ENCODE measurements around the gene SERPINB1.

The SERPINB1 gene

DNA sequence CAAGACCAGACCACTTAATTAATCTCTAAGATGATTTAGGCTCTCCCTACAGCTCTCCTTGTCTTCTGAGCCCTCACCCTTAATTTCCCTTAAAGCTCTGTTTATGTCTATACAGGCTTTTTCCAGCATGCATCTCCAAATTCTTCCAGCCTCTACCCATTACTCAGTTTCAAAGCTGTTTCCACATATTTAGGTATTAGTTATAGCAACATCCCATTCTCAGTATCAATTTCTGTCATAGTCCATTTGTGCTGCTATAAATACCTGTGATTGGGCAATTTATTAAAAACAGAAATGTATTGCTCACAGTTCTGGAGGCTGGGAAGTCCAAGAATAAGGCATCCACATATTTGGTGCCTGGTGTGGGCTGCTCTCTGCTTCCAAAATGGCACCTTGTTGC, 2.3 kb upstream of the SERPINB1 start:
- no peak for DNase-seq

DNA sequence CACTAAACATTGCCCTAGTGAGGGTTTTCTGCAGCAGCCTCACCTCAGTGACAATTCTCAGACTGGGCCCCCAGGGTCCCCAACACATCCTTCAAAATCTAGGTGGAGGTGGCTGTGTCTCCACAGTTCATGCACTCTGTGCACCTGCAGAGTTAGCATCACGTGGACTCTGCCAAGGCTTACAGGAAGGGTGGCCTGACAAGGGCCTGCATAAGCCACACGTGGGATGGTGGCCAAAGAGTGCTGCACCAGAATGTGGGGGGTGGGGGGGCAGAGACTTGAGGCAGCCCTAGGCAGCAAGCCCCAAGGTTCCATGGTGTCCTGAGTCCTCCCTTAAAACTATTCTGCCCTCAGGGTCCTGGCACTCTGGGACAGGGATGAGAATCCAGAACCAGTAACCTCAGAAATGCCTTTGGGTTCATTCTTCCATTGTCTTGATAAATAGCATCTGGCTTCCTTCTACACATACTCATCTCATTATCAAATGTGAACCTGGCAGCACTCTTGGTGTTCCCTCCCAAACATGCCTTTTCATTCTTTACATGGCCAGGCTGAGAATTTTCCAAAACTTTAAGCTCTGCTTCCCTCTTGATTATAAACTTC, 1.6 kb upstream of the SERPINB1 start:
- no peak for DNase-seq

DNA sequence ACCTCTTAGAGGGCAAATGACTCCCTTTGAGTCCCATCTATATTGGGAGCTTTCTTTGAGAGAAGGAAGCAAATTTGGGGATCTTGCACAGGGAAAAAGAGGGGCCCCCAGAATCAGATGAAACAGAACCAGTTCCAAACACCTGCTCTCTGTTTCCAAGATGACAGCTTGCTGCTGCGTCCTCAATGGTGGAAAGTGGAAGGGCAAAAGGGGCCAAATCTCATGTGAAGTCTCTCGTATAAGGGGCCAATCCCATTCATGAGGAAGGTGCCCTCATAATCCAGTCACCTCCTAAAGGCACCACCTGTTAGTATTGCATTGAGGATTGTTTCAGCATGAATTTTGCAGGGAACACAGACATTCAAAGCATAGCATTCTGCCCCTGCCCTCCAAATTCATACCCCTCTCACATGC, 483 bp upstream of the SERPINB1 start:
- DNase-seq = no peak

DNA sequence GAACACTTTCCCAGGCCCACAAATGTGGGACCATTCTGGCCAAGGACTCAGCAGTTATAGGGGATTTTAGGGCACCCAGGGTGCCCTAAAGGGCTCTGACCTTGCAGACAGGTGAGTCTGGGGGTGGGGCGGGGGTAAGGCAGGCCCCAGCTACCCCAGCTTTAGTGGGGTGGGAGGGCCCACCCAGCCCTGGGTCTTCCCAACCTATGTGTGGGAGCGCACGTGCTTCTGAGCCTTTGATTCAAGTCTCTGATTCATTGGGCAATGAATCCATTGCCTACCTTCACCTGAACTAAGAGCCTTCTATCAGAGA, 958 bp downstream of the SERPINB1 start:
- no peak for DNase-seq

DNA sequence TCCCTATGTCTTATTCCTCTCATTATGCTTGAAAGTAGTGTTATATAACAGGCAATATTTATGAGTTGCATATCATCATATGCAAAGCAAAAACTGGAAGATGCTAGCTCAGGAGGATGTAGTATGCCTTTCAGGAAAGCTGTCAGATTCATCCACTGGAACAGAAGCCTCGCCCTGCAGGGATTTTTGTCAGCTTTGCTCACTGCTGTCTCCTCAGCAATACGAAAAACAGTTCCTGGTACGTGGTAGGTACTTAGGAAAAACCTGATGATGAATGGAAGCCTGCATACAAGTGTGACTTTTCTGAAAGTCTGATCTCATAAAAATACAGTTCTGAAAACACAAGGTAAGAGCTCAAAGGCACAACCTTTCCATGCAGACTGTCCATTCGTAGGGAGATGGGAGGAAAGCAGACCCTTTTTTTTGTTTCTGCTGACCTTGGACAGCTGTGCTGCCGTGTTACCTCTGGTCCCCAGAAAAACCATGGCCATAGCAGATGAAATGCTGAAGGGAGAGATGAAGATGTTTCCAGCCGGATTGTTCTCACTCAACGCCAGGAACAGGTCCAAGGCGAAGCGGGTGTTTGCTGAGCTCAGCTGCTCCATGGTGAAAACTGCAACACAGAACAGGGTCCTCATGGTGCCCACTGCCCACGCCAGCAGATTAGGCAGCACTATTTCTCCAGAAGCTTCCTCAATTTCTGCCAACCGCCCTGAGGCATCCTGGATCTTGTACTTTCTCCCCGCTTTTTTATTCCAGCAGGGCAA, 1.5 kb downstream of the SERPINB1 start:
- no peak for DNase-seq

DNA sequence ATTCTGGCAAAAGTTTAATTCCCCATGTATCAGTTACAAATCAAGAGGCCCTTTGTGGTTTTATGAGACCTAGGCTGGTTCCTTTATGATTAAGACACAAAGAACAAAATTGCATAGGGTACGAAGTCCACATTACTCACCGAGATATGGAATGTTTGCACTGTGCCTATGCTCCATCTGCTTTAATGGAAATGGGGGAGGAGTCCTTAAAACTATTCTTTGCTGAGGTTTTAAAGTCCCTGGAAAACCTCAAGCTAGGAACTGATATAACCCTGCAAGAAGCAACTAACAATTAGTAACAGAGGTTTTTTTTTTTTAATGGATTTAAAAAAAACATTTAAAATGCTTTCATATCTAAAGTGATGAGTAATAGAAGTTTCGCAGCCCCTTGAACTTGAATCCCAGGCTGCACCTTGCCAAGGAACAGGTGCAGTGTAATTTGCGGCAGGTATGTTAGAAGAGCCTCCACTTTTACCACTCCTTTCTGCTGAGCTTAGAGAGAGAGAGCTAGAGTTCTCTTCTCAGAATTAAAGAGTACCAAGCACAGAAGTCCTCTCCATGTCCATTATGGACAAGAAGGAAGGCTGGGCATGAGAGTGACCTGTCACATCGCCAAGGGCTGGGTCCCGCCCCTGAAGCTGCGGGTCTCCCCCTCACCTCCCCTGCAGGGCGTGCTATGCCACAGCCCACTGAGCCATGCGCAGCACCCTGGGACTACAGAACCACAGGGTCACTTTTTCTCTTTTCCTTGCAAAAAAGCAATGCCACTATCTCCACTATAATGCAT, 2.3 kb downstream of the SERPINB1 start:
- no peak for DNase-seq

DNA sequence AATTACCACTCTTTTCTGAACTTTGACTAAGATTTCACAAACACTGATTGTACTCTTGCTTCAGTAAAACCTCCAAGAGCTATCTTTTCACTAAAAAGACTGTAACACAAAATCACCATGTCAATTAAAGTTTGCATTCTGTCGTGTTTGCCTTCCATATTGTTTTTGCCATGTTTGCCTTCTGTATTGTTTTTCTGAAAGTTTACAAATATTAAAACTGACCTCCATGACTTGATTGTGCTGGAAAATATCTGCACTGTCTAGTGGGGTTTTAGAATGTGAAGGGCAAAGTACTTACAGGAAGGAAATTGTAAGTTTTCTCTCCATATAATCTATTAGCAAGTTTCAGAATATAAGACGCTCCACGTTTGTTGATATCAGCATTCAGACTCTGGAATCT, 3.4 kb downstream of the SERPINB1 start:
- DNase-seq = no peak

DNA sequence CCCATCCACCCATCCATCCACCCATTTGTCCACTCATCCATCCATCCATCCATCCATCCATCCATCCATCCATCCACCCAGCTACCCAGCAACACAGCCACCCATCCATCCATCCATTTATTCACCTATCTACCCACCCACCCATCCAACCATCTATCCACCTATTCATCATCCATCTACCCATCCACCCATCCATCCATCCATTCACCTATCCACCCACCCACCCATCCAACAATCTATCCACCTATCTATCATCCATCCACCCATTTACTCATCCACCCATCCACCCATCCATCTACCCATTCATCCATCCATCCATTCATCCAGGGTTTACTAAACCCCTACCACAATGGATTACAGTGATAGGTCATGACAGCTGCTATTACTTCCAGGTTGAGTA, 7.4 kb downstream of the SERPINB1 start:
- DNase-seq = no peak

DNA sequence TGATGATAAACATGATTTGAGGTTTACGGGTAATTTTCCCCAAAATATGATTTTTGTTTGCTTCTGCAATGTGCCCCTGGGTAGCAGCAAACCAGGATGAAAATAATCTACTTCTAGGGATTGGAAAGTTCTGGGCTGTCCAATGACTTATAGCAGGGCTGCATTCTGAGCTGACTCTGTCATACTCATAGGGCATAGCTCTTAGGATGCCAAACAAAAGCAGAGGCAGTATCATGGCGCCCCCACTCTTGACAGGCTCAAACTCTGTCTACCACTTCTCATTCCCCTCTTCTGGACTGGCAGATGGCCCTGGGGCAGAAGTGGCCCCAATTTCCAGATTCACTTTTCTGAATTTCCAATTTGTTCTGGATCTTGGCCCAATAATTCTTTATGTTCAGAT, 10.3 kb downstream of the SERPINB1 start:
- no peak for DNase-seq

DNA sequence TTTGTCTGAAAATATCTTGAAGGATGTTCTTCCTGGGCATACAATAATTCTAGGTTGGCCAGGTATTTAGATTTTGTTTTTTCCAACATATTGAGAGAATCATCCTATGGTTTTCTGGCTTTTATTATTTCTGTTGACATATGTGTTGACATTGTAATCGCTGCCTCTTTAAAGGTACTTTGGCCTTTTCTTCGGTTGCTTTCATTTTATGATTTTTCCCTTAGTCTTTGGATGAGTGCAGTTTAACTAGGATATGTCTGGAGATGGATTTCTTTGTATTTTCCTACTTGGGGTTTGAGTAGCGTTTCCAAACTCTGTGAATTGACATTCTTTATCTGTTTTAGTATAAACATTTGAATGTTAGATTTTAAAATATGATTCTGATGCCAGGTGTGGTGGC, 11.5 kb downstream of the SERPINB1 start:
- no peak for DNase-seq

DNA sequence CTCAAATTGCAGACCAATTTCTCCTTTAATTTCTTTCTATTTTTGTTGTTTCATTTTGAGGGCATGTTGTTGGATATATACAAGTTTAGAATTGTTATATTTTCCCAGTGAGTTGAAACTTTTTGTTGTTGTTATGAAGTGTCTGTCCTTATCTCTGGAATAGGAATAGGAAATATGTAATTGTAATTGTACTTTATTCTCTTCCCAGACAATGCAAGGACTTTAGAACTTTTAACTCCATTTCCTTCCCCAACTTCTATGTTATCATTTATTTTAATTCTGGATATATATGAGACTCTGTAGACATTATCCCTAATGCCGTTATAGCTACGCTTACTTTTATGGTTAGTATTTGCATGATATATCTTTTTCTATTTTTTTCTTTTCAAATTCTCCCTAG, 12.4 kb downstream of the SERPINB1 start:
- no peak for DNase-seq

DNA sequence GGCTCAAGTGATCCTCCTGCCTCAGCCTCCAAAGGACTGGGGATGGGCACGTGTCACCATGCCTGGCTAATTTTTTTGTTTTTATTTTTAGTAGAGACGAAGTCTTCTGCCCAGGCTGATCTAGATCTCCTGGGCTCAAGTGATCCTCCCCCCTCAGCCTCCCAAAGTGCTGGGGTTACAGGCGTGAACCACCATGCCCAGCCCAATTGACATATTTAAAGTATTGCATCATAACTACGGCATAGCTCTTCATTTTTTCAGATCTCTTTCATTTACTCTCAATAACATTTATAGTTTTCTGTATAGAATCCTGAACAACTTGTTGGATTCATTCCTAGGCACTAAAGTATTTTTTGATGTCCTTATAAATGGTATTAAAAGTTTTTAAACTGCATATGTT, 13.0 kb downstream of the SERPINB1 start:
- no peak for DNase-seq

DNA sequence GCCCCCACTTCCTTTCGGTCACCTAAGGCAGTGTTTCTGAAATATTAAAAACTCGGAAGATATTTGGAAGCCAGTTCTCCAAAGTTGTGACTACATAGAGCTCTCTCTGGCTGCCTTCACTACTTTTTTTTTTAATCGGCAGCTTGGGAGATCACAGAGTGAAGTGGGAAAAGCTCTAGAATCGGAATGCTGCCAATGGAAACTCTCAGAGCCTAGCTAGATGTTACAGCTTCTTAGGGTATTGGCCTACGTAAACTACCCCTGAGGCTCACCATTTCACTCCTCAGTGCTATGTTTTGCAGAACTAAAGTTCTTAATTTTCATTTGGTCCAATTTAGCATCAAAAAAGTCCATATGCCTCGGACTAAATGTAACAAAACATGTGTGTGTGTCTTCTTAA, 14.5 kb downstream of the SERPINB1 start:
- DNase-seq = no peak

DNA sequence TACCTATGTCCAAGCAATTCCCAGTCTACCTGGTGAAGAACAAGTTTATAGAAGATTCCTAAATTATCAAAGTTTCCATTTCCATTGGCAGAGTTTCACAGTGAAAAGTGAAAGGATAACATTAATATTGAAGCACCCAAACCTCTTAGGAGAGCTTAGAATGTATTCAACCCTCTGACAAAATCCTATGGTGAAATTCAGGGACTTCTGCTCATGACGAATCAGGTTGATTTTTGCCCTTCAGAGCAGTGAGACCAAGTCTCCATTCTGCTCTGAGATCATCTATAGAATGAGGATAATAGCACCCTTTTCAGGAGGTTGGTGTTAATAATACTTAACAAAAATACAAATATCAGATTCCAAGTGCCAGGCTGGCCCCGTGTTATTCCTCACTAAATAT, 15.5 kb downstream of the SERPINB1 start:
- no peak for DNase-seq

DNA sequence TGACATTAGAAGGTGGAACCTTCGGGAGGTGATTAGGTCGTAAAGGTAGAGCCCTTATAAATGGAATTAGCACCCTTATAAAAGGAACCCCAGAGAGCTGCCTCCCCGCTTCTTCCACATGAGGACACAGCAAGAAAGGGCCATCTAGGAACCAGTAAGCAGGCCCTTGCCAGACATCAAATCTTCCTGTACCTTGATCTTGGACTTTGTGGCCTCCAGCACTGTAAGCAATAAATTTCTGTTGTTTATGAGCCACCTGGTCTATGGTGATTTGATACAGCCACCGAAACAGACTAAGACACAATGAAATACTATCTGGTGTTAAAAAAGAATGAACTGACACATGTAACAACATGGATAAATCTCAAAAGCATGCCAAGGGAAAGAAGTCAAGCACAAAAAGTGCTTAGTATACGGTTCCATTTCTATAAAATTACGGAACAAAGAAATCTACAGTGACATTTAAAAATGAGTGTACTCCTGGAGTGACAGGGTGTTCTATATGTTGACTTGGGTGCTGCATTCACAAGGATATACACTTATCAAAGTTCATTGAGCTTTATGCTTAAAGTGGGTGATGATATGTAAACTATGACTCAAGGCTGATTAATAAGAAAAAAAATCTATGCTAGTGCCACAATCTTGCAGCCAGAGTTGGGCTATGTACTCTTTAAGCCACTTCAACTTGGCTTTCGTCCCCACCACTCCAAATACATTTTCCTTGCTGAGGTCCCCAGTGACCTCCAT, 18.4 kb downstream of the SERPINB1 start:
- no peak for DNase-seq

DNA sequence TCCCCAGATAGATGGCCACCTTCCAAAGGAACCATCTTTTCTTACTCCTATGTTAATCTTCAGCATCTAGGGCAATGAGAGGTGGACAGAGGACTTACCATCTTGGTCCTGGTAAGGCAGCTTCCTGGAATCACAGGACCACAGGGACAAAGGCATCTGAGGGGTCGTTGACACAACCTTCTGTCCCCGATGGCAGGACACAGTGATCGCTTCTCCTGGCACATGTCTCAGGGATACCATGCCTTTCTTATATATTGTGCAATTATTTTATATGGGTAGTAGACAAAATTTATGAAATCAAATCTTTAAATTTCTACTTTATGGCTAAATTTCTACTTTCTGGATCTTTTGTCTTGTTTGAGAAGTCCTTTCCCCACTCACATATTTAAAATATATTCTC, 20.1 kb downstream of the SERPINB1 start:
- DNase-seq = no peak

DNA sequence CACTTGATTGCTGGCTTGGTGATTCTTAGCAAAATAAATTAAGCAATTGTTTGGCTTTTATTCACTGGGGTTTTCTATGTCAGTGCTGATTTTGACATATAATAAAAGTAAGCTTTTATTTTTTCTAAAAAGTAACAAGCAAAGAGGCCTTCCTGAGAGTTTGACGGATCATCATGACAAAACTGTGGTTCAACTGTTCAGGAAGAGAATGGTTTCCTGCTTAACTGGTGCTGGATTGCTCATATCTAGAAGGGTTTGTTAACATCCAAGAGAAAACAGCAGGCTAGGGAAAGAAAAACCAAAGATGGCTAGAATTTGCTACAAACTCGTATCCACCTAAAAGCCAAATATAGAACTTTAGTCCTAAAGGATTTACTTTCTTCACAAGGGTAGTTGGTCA, 21.2 kb downstream of the SERPINB1 start:
- no peak for DNase-seq

DNA sequence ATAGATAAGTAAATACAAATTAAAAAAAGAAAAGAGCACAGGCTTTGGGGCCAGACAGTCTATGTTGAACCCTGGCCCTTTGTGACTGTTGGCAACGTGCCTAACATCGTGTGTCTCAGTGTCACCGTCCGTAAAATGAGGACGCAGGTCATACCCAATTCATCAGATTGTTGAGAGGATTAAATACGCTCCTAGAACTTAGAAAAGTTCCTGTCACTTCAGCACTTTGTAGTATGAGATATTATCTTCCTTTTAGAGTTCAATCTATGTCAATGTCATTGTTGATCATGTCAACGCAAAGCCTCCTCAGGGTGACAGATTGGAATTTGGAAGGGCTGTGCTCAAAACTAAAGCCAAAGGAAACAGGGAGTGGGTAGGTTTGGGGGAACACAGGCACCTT, 21.7 kb downstream of the SERPINB1 start:
- no peak for DNase-seq

DNA sequence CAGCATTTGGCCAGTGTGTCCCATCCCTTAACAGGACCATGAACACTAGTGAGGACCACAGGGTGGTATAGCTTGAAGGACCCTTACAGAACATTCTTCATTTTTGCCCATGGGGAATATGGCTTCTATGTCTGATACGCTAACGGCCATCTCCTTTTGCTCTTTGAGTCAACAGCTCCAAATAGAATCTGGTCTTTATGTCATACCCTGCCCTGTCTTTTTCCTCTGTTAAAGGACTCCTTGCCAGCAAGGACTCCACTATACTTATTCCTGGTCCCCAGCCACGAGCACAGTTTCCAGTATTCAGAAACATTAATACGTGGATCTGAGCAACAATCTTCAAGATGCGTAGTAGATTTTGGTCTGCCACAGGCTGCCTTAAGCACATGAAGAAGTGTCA, 22.5 kb downstream of the SERPINB1 start:
- no peak for DNase-seq

DNA sequence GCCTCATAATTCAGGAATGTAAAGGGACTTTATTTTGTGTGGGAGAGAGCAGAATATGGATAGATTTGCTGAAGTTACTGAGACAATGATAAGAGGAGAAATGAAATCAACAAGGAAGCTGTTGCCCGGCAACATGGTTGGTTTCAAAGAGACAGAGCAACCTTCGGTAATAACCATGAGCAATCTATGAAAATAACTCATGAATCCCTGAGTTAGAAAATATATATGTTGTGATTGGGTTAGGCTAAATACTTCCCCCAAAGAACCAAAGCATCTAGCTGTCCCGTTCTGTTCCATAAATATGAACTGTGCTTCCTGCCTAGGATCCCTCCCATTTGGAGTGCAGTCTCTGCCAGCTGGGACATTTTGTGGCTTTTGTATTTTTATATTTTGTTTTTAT, 23.1 kb downstream of the SERPINB1 start:
- no peak for DNase-seq

DNA sequence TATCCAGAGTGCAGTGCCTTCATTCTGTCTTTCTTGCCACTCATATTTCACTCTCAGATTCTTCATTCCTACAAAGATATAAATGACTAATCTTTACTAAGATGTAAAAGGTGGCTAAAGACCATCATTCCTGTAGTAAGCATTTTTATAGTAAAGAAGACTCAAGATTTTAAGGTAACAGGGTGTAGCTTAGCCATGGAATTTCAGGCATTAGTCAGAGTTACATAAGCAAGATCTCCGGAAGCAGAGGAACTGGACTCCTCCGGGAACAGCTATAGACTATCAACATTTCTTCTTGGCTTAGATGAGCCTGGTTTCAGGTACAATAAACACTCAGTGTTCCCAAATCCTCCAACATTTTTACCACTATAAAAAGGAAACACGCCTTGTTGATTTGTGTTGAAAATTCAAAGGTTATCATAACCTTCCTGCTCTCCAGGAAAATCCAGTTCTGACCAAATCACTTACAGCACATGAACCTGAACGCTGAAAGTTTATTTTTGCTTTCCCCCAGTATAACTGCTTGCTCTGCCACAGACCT, 23.7 kb downstream of the SERPINB1 start:
- DNase-seq = no peak

DNA sequence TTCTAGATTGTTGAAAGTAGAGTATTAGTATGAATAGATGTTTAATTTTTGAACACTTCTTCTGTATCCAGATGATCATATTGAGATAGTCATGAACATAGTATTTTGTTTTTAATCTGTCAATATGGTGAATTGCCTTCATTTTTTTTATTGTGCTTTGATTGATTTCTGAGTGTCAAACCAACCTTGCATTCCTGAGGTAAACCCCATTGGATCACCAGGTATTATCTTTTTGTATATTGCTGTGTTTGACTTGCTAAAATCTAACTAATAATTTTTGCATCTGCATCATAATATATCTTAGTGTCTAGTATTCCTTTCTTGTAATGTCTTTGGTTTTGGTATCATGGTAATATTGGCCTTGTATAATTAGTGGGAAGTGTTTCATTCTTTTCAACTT, 25.5 kb downstream of the SERPINB1 start:
- DNase-seq = no peak

DNA sequence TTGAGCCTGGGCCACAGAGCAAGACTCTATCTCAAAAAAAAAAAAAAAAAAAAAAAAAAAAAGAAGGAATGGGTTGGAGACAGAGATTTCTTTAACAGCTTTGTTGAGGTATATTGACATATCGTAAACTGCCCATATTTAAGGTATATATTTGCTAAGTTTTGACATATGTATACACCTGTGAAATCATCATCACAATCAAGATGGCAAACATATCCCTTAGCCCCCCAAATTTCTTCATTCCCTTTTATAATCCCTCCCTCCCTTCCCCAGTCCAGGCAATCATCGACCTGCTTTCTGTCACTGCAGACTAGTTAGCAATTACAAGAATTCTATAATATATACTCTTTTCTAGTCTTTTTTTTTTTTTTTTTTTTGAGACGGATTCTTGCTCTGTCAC, 29.0 kb downstream of the SERPINB1 start:
- DNase-seq = no peak

Measured in NCI-H1694 treated with DMSO at 0.1 percent for 48 hours (cell line).